ENCODE results near the gene HOXA11. TPM values are rescaled to one million over a fixed set of nuclear protein-coding genes. Genes with fewer than 3 reads are reported as not detected.

The HOXA11 gene
- total RNA-seq, 1 experiment from 2014 or later: 26.6 TPM

DNA sequence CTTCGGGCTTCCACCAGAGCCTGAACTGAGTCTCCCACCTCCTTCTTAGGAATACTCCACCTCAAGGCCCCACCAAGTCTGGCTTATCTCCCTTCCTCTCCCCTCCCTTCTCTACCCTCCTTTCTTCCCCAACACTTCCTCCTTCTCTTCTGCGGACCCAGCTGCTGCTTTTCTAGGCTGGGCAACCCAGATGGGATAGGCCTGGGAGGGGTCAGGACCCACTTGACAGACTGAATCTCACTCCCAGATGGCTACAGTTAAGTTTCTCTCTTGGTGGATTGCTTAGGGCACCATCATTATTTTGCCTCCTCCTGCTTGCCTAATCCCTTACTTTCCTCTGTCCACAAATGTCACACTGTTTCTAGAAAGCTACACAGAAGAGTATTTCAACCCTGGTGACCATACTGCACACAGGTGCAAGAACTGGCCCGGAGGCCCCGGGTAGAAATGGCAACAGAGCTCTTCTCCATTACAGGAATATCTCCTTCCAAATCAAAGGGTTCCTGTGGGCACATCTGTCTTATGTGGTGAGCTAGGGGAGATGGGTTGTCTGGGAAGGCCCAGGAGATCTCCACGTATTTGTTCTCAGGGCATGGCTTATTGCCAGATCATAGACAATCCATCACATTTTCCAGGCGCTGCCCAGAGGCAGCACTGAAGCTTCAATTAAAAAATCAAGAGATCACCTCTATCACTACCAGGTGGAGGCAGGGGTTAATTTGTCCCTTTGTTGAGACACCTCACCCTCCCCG is 5.1 kb upstream of the HOXA11 start:
- H3K9ac ChIP-seq (ENCODE audit: low read length): peak overlapping the region; percentile 97
- intact Hi-C loops (cut with micrococcal nuclease): no loop called here
- TF ChIP-seq, protein P1, sequence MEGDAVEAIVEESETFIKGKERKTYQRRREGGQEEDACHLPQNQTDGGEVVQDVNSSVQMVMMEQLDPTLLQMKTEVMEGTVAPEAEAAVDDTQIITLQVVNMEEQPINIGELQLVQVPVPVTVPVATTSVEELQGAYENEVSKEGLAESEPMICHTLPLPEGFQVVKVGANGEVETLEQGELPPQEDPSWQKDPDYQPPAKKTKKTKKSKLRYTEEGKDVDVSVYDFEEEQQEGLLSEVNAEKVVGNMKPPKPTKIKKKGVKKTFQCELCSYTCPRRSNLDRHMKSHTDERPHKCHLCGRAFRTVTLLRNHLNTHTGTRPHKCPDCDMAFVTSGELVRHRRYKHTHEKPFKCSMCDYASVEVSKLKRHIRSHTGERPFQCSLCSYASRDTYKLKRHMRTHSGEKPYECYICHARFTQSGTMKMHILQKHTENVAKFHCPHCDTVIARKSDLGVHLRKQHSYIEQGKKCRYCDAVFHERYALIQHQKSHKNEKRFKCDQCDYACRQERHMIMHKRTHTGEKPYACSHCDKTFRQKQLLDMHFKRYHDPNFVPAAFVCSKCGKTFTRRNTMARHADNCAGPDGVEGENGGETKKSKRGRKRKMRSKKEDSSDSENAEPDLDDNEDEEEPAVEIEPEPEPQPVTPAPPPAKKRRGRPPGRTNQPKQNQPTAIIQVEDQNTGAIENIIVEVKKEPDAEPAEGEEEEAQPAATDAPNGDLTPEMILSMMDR (conservative IDR thresholded peaks at IDR 0.05; ENCODE audit: low read depth, low read length): no peak
- TF ChIP-seq EZH2phosphoT487 (IDR thresholded peaks at IDR 0.05; ENCODE audit: borderline replicate concordance, low read length): no peak
- TF ChIP-seq EZH2 (IDR thresholded peaks at IDR 0.05; ENCODE audit: low read length, unreplicated experiment): no peak
- no TSS peak for BruUV-seq (replicated peaks)
- peaks cover 100% of the 10 kb centered on the region for H3K79me2 ChIP-seq (ENCODE audit: low read length)
- DNase-seq (peak; percentile 66), ATAC-seq (no peak)
- H3K9me3 ChIP-seq (ENCODE audit: low read length): no peaks in the 10 kb centered on the region
- CTCF ChIA-PET: interaction anchor here (1.0 to 1.8 kb wide), 2 partner anchors 11 to 22 kb away, joined by 6 to 11 read pairs; no protein-coding TSS in a partner anchor
- no peaks in the 10 kb centered on the region for H3K36me3 ChIP-seq (ENCODE audit: low read depth, low read length)
- no peaks in the 10 kb centered on the region for H3F3A ChIP-seq (ENCODE audit: low read length, unreplicated experiment)
- H3K4me2 ChIP-seq (ENCODE audit: low read length): peak overlapping the region; percentile 99
- POLR2A ChIA-PET (ENCODE audit: unreplicated experiment): interaction anchor here (0.5 to 2.6 kb wide), 6 partner anchors 10 to 482 kb away, joined by 3 to 24 read pairs (median 8); partner anchors contain the start of gene HOXA13
- H3K4me3 ChIP-seq (ENCODE audit: low read length): peak overlapping the region; percentile 91
- no peaks in the 10 kb centered on the region; the same call in 1 of the 2 replicates for H4K20me1 ChIP-seq (ENCODE audit: low read length)
- no peaks in the 10 kb centered on the region for H3K9me2 ChIP-seq (replicated peaks; ENCODE audit: low read length)
- no peaks in the 10 kb centered on the region for H3K27me3 ChIP-seq (ENCODE audit: low read length)
- no peak overlapping the region for H2AFZ ChIP-seq (ENCODE audit: low read length)
- peak overlapping the region; percentile 97 for H3K27ac ChIP-seq (ENCODE audit: low read length)
- peaks cover 41% of the 10 kb centered on the region for H3K4me1 ChIP-seq (ENCODE audit: insufficient read depth, low read length)

DNA sequence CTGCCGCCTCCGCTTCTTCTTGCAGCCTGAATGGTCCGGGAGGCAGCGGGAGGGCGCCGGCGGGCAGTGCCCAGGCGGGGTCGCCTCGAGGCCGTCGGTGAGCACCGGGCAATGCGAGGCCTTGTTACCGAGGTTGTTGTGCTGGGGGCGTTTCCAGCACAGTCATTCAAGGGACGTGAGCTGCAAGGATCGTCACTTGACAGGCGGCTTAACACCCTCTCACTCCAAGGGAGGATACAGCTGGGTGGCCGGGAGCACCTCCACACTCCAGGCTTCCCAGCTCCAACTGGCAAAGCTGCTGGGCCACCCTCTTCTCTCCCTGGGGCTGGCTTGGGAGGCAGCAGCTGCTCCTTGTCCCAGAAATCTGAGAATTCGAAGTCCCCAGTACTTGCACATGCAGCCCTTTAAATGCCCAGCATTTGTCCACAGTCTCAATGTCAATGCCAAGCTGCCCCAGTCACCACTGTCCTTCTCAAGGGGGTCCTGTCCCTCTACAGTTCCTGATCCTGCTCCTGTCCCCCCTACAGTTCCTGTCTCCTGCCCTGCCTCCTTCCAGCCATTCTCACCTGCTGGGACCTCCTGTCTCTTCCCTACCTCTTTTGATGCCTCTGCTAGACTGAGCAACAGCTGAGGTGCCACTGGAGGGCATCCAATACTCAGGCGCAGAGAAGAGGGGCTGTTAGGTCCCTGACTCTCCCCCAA is 4.4 kb upstream of the HOXA11 start:
- Histone ChIP-seq H3K9me3 (ENCODE audit: low read length) (no peaks in the 10 kb centered on the region), H2AFZ (ENCODE audit: low read length) (peak overlapping the region; percentile 1; the same call in 1 of the 2 replicates), H3K4me3 (ENCODE audit: low read length) (peak overlapping the region; percentile 91), H3K4me2 (ENCODE audit: low read length) (peak overlapping the region; percentile 99), H3K79me2 (ENCODE audit: low read length) (peaks cover 100% of the 10 kb centered on the region), H3F3A (ENCODE audit: low read length, unreplicated experiment) (no peaks in the 10 kb centered on the region), H4K20me1 (ENCODE audit: low read length) (no peaks in the 10 kb centered on the region), H3K9ac (ENCODE audit: low read length) (peak overlapping the region; percentile 97), H3K9me2 (replicated peaks; ENCODE audit: low read length) (no peaks in the 10 kb centered on the region), H3K4me1 (ENCODE audit: insufficient read depth, low read length) (peaks cover 41% of the 10 kb centered on the region), H3K27me3 (ENCODE audit: low read length) (no peaks in the 10 kb centered on the region), H3K36me3 (ENCODE audit: low read depth, low read length) (no peaks in the 10 kb centered on the region), H3K27ac (ENCODE audit: low read length) (peak overlapping the region; percentile 97)
- peak; percentile 86 for DNase-seq
- no TSS peak for BruUV-seq (replicated peaks)
- TF ChIP-seq, protein P1 (conservative IDR thresholded peaks at IDR 0.05; ENCODE audit: low read depth, low read length): no peak
- TF ChIP-seq EZH2 (IDR thresholded peaks at IDR 0.05; ENCODE audit: low read length, unreplicated experiment) (no peak), EZH2phosphoT487 (IDR thresholded peaks at IDR 0.05; ENCODE audit: borderline replicate concordance, low read length) (no peak)
- ATAC-seq: peak; percentile 32
- intact Hi-C loops (cut with micrococcal nuclease): no loop called here
- CTCF ChIA-PET: interaction anchor here (1.0 to 1.8 kb wide), 3 partner anchors 10 to 28 kb away, joined by 3 to 11 read pairs (median 6); no protein-coding TSS in a partner anchor
- POLR2A ChIA-PET (ENCODE audit: unreplicated experiment): interaction anchor here (0.5 to 2.6 kb wide), 8 partner anchors 9 to 481 kb away, joined by 3 to 24 read pairs (median 5); partner anchors contain the start of gene HOXA13

Data from PC-3 (cell line).